Gastroesophageal sphincter (tissue), 2 donors: ENCODE results near the gene CASKIN1.

ENCODE experiments used
- POLR2A ChIP-seq, 2 donors: fragments of 450-650 bp; IDR thresholded peaks; one replicate each; pipeline ENCODE4 v1.6.1; 2017; ENCODE audit warnings: antibody characterized with exemption in 2 of 2, mild to moderate bottlenecking in 2 of 2, moderate library complexity in 1 of 2
- POLR2AphosphoS5 ChIP-seq: sonication (generic); formaldehyde crosslinking; IDR thresholded peaks from one replicate; pipeline ENCODE4 v1.6.1; 2017; ENCODE audit warnings: antibody characterized with exemption

GRCh38 chr16:2229632-2230250 lies 33.3 kb upstream of the CASKIN1 start:
- TF ChIP-seq POLR2A (IDR thresholded peaks at IDR 0.05), result no peak
- no peak for TF ChIP-seq POLR2AphosphoS5
